ENCODE measurements around the gene CSRP2.

DNA sequence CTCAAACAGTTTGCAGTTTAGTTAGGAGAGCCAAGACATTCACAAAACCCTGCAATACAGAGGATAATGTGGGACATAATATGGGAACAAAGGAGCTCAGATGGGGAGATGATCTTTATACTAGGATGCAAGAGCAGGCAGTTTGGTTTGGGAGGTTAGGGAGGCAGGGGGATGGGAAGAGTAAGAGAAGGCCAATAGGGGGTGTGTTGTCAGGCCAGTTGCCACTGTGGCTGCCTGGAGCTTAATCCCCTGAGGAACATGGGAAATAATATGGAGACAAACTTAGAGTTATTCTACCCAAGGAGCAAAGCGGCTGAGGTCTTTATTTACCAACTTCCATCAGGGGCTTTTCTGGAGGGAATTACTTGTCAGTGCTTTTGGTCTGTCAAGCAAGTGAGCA lies 10.0 kb upstream of the CSRP2 start:
- TF ChIP-seq, protein P1, sequence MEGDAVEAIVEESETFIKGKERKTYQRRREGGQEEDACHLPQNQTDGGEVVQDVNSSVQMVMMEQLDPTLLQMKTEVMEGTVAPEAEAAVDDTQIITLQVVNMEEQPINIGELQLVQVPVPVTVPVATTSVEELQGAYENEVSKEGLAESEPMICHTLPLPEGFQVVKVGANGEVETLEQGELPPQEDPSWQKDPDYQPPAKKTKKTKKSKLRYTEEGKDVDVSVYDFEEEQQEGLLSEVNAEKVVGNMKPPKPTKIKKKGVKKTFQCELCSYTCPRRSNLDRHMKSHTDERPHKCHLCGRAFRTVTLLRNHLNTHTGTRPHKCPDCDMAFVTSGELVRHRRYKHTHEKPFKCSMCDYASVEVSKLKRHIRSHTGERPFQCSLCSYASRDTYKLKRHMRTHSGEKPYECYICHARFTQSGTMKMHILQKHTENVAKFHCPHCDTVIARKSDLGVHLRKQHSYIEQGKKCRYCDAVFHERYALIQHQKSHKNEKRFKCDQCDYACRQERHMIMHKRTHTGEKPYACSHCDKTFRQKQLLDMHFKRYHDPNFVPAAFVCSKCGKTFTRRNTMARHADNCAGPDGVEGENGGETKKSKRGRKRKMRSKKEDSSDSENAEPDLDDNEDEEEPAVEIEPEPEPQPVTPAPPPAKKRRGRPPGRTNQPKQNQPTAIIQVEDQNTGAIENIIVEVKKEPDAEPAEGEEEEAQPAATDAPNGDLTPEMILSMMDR (IDR thresholded peaks at IDR 0.05), result no peak
- no peak for TF ChIP-seq POLR2AphosphoS5 (IDR thresholded peaks at IDR 0.05; ENCODE audit: low read depth, low read length)

Data from Panc1 (cell line).